Measurements from ENCODE around the gene SFTA2. TPM values are rescaled to one million over a fixed set of nuclear protein-coding genes. Genes with fewer than 3 reads are reported as not detected.

Gene SFTA2
- polyA plus RNA-seq, 1 of the 3 experiments (the other 2 are of a cell fraction) = not detected

DNA sequence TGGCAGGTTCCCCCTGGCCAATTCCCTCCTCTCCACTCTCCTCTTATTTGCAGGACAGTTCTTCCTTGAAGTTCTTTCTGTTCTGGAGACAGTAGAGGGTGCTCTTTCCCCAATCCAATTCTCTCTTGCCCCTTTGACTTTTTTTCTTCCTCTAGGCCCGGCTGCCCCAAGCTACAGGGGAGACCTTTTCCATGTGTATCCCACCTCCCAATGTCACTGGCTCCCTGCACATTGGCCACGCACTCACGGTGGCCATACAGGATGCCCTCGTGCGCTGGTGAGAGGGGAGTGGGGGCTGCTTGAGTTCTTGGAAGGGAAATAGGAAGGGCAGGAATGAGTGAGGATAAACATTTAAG is 16.4 kb downstream of the SFTA2 start:
- no peak overlapping the region; a peak in 1 of 4 replicates for H3K27ac ChIP-seq (ENCODE audit: low read depth in 2 of 2, low read length in 1 of 2)

More for the DNA sequence above, 16.4 kb downstream of the SFTA2 start:
- 50% methylated on average over 5 of the region's 5 CpGs for WGBS (ENCODE audit: low lambda C conversion rate)
- ChIA-PET CTCF (interaction anchor here (0.6 to 7.2 kb wide), 23 partner anchors 10 to 208 kb away, joined by 3 to 86 read pairs (median 5); partner anchors contain the start of gene DDR1), POLR2A (interaction anchor here (1.0 kb wide), 1 partner anchor 172 kb away, joined by 4 read pairs; no protein-coding TSS in a partner anchor)
- H3K27me3 ChIP-seq (ENCODE audit: insufficient read depth) = no peaks in the 10 kb centered on the region
- H3K36me3 ChIP-seq (replicated peaks in 1 of 2; ENCODE audit: control insufficient read depth in 1 of 2, insufficient read depth in 2 of 2, low read length in 1 of 2) = peaks cover 27 to 42% of the 10 kb centered on the region in 2 experiments
- no peak overlapping the region for H3K4me3 ChIP-seq (ENCODE audit: low read depth in 2 of 2, low read length in 1 of 2)
- H3K4me1 ChIP-seq (ENCODE audit: control insufficient read depth in 1 of 2, insufficient read depth in 2 of 2, low read depth in 1 of 2, low read length in 1 of 2) = peaks cover 9 to 18% of the 10 kb centered on the region in 2 experiments; a peak in 3 of 4 replicates
- H3F3A ChIP-seq (replicated peaks; ENCODE audit: insufficient read depth) = peaks cover 8% of the 10 kb centered on the region
- DNase-seq = peak; percentile 74
- no peaks in the 10 kb centered on the region for H3K9me3 ChIP-seq
- no peaks in the 10 kb centered on the region for H3K9me2 ChIP-seq
- H3K79me2 ChIP-seq (ENCODE audit: insufficient read depth) = no peaks in the 10 kb centered on the region
- H3K4me2 ChIP-seq = peak overlapping the region; percentile 91; the same call in 1 of the 2 replicates
- H4K20me1 ChIP-seq (ENCODE audit: insufficient read depth) = no peaks in the 10 kb centered on the region
- no peak overlapping the region for H2AFZ ChIP-seq (ENCODE audit: low read depth)
- TF ChIP-seq POLR2AphosphoS5 (IDR thresholded peaks at IDR 0.05; ENCODE audit: low read depth, low read length) = no peak
- TF ChIP-seq MEF2A (IDR thresholded peaks at IDR 0.05; ENCODE audit: borderline replicate concordance, low read depth) = no peak
- no peak for TF ChIP-seq NFIC (IDR thresholded peaks at IDR 0.05; ENCODE audit: borderline replicate concordance)
- no peak for TF ChIP-seq MXI1 (IDR thresholded peaks at IDR 0.05; ENCODE audit: low read depth, low read length)
- TF ChIP-seq FOSL2 (IDR thresholded peaks at IDR 0.05; ENCODE audit: borderline replicate concordance, low read depth) = no peak
- no peak for TF ChIP-seq TAF1 (IDR thresholded peaks at IDR 0.05; ENCODE audit: borderline replicate concordance, low read depth, low read length)
- TF ChIP-seq TEAD4 (IDR thresholded peaks at IDR 0.05; ENCODE audit: borderline replicate concordance, insufficient read depth) = no peak
- TF ChIP-seq ELF1 (IDR thresholded peaks at IDR 0.05) = no peak
- TF ChIP-seq, protein P1, sequence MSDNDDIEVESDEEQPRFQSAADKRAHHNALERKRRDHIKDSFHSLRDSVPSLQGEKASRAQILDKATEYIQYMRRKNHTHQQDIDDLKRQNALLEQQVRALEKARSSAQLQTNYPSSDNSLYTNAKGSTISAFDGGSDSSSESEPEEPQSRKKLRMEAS (IDR thresholded peaks at IDR 0.05; ENCODE audit: low read depth) = no peak
- no peak for TF ChIP-seq USF1 (IDR thresholded peaks at IDR 0.05; ENCODE audit: borderline replicate concordance, low read depth)
- TF ChIP-seq YY1 (IDR thresholded peaks at IDR 0.05; ENCODE audit: low read depth) = no peak
- TF ChIP-seq, protein P2, sequence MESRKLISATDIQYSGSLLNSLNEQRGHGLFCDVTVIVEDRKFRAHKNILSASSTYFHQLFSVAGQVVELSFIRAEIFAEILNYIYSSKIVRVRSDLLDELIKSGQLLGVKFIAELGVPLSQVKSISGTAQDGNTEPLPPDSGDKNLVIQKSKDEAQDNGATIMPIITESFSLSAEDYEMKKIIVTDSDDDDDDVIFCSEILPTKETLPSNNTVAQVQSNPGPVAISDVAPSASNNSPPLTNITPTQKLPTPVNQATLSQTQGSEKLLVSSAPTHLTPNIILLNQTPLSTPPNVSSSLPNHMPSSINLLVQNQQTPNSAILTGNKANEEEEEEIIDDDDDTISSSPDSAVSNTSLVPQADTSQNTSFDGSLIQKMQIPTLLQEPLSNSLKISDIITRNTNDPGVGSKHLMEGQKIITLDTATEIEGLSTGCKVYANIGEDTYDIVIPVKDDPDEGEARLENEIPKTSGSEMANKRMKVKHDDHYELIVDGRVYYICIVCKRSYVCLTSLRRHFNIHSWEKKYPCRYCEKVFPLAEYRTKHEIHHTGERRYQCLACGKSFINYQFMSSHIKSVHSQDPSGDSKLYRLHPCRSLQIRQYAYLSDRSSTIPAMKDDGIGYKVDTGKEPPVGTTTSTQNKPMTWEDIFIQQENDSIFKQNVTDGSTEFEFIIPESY (IDR thresholded peaks at IDR 0.05; ENCODE audit: borderline replicate concordance, low read depth) = no peak
- TF ChIP-seq, protein P3, sequence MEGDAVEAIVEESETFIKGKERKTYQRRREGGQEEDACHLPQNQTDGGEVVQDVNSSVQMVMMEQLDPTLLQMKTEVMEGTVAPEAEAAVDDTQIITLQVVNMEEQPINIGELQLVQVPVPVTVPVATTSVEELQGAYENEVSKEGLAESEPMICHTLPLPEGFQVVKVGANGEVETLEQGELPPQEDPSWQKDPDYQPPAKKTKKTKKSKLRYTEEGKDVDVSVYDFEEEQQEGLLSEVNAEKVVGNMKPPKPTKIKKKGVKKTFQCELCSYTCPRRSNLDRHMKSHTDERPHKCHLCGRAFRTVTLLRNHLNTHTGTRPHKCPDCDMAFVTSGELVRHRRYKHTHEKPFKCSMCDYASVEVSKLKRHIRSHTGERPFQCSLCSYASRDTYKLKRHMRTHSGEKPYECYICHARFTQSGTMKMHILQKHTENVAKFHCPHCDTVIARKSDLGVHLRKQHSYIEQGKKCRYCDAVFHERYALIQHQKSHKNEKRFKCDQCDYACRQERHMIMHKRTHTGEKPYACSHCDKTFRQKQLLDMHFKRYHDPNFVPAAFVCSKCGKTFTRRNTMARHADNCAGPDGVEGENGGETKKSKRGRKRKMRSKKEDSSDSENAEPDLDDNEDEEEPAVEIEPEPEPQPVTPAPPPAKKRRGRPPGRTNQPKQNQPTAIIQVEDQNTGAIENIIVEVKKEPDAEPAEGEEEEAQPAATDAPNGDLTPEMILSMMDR (IDR thresholded peaks at IDR 0.05) = peak; percentile 70
- peak; percentile 83 for TF ChIP-seq SMC3 (IDR thresholded peaks at IDR 0.05; ENCODE audit: low read depth, low read length)
- TF ChIP-seq, protein P4, sequence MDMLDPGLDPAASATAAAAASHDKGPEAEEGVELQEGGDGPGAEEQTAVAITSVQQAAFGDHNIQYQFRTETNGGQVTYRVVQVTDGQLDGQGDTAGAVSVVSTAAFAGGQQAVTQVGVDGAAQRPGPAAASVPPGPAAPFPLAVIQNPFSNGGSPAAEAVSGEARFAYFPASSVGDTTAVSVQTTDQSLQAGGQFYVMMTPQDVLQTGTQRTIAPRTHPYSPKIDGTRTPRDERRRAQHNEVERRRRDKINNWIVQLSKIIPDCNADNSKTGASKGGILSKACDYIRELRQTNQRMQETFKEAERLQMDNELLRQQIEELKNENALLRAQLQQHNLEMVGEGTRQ (IDR thresholded peaks at IDR 0.05; ENCODE audit: borderline replicate concordance, low read depth, low read length) = no peak
- TF ChIP-seq REST (IDR thresholded peaks at IDR 0.05; ENCODE audit: low read depth, low read length) = no peak
- TF ChIP-seq RAD21 (IDR thresholded peaks at IDR 0.05; ENCODE audit: low read length) = peak; percentile 75
- no peak for TF ChIP-seq EP300 (IDR thresholded peaks at IDR 0.05; ENCODE audit: borderline replicate concordance in 1 of 2, low read depth in 1 of 2, low read length in 1 of 2)
- no peak for TF ChIP-seq EZH2phosphoT487 (IDR thresholded peaks at IDR 0.05; ENCODE audit: borderline replicate concordance, low read depth)
- TF ChIP-seq TCF12 (IDR thresholded peaks at IDR 0.05) = no peak
- no peak for TF ChIP-seq SIN3A (IDR thresholded peaks at IDR 0.05; ENCODE audit: borderline replicate concordance, low read depth, low read length)
- no peak for TF ChIP-seq NRF1 (IDR thresholded peaks at IDR 0.05; ENCODE audit: low read depth, low read length)
- no peak for TF ChIP-seq FOXM1 (IDR thresholded peaks at IDR 0.05; ENCODE audit: low read depth)
- no peak overlapping the region for H3K9ac ChIP-seq
